GM12892 (cell line): Measurements from ENCODE around the gene CLK1.
"Not testable (repeated sequence)": the region's sequence is repeated elsewhere in the genome, so short reads cannot be mapped to it uniquely, and the experiment has no call there.

Experiments used
- DNase-seq: peaks from one replicate; pipeline ENCODE4 v3.0.0; 2011; ENCODE audit not compliant: insufficient read length
- FAIRE-seq: peaks from 2 replicates; lab custom pipeline; 2011; peaks lifted over from hg19 to GRCh38; lab: Jason Lieb, UNC
- POLR2A ChIP-seq: IDR thresholded peaks from 2 replicates; pipeline ENCODE4 v1.6.1; 2011; ENCODE audit warnings: low read depth, low read length, control low read depth
- POLR2AphosphoS5 ChIP-seq: IDR thresholded peaks from 2 replicates; pipeline ENCODE4 v1.6.1; 2011; ENCODE audit warnings: low read depth, low read length, control low read depth
- TAF1 ChIP-seq: IDR thresholded peaks from 2 replicates; pipeline ENCODE4 v1.6.1; 2011; ENCODE audit warnings: low read depth, mild to moderate bottlenecking, control low read depth, low read length, borderline replicate concordance

The CLK1 gene

DNA sequence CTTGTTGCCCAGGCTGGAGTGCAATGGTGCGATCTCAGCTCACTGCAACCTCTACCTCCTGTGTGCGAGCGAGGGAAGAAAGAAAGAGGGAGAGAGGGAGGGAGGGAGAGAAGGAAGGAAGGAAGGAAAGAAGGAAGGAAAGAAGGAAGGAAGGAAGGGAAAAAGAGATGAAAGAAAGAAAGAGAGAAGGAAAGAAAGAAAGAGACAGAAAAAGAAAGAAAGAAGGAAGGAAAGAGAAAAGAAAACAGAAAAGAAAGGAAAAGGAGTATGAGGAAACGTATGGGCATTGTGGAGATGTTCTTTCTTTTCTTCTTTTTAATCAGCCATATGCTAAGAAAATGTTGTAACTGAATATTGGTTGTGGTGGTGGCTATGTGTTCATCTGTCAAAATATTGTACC is 16.5 kb downstream of the CLK1 start:
- DNase-seq (no peak), FAIRE-seq (no peak)
- TF ChIP-seq TAF1 (no peak), POLR2AphosphoS5 (no peak), POLR2A (no peak)

DNA sequence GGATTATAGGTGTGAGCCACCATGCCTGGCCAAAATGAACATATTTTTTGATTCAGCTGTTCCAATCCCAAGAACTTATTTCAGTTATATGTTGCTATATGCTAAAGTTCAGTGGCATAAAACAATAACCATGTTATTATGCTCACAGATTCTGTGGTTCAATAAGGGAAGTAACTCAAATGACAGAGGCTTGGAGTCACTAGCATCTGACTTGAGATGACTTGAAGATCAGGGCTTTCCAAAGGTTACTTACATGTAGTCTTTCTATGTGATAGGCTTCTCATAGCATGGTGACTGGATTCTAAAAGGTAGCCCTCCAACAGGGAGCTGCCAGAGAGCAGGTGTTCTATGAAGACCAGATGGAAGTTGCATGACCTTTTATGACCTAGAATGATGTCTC is 17.2 kb downstream of the CLK1 start:
- DNase-seq (no peak), FAIRE-seq (no peak)
- no peak for TF ChIP-seq POLR2A
- no peak for TF ChIP-seq TAF1
- TF ChIP-seq POLR2AphosphoS5, result no peak

DNA sequence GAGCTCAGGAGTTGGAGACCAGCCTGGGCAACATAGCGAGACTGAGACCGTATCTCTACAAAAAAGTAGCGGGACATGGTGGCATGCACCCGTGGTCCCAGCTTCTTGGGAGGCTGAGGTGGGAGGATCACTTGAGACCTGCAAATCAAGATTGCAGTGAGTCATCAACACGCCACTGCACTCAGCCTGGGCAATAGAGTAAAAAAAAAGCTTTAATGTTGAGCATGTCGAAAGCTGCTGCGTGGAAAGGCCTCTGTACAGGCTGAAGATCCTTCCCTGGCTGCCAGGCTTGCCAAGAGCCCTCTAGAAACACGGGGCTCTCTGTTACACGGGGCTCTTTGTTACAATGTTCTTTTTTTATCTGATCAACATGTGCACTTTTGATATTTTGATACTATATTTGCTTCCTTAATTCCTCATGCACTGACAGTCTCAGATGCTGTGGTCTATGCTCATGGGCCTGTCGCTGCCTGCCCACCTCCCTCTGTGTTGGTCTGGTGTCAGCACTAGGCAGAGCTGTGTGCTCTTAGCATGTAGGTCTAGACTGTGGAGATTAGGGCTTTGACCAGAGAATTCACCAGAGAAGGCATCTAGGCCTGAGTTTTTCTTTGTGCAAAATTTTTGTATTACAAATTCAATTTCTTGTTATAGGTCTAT is 18.7 kb downstream of the CLK1 start:
- DNase-seq, result no peak
- TF ChIP-seq TAF1, result no peak
- no peak for TF ChIP-seq POLR2A
- TF ChIP-seq POLR2AphosphoS5, result no peak
- FAIRE-seq, result no peak

DNA sequence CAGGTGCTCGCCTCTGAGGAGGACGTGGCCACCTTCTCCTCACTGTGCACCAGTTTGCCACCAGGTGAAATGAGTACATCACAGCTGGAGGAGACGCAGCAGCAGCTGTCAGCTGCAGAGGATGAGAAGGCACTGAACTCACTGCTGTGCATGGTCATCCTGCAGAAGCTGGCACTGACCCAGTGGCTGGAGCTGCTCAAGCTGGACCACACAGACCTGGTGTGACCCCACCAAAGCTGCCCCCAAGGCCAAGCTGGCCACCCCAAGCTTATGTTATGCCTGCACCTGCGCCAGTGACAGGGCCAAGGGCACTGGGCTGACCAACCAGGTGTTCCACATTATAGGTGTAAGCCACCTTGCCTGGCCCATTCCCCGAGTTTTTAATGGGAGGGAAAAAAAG is 19.3 kb downstream of the CLK1 start:
- DNase-seq (no peak), FAIRE-seq (no peak)
- no peak for TF ChIP-seq POLR2AphosphoS5
- no peak for TF ChIP-seq TAF1
- no peak for TF ChIP-seq POLR2A

DNA sequence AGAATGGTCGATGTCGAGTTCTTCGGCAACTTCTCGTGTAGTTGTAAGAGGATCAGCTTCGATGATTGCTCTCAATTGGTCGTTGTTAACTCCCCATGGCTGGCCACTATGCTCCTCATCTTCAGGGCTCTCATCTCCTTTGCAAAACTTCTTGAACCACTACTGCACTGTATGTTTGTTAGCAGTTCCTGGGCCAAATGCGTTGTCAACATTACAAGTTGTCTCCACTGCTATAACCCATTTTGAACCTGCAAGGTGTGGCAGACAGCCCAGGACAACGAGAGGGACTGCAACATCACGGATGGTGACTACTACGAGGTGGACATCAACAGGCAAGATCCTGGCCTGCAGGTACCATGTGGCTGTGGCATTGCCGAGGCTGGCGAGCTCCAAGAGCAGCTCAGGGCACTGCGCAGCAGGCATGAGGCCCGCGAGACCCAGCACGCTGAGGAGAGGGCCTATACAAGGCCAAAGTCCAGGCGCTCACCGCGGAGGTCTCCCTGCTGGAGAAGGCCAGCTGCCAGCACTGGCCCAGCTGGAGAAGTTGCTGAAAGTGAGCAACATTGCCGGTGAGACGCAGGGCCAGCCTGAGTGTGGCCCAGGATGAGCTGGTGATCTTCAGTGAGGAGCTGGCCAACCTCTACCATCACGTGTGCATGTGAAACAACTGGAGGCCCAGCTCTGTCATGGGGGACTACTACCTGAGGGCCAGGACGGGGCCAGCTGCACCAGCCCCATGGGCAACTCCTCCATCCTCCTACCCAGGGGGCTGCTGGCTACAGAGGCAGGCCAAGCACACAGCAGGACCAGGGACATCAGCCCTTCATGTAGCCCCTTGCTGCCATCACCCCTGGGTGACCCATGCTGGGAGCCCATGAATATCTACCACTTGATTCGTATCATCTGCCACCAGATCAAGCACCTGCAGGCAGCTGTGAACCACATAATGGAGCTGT is 20.2 kb downstream of the CLK1 start:
- no peak for TF ChIP-seq POLR2A
- no peak for TF ChIP-seq TAF1
- TF ChIP-seq POLR2AphosphoS5, result no peak
- peak; percentile 80 for FAIRE-seq
- no peak for DNase-seq

DNA sequence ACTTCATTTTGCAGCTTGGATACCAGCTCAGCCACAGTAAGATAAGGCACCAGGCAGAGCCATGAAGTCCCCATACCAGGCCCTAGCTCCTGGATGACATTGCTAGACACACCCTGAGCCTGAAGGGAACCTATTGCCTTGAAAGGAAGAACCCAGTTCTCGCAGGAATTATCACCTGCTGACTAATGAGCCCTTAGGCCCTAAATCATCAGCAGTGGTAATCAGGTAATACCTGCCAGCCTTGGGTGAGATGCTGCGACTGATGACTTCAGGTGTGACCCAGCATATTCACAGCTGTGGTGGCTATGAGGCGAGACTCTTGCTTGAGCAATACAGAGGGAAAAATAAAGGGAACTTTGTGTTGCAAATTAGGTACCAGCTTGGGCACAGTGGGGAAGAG is 24.9 kb downstream of the CLK1 start:
- TF ChIP-seq POLR2A (no peak), POLR2AphosphoS5 (no peak), TAF1 (no peak)
- FAIRE-seq (no peak), DNase-seq (no peak)

DNA sequence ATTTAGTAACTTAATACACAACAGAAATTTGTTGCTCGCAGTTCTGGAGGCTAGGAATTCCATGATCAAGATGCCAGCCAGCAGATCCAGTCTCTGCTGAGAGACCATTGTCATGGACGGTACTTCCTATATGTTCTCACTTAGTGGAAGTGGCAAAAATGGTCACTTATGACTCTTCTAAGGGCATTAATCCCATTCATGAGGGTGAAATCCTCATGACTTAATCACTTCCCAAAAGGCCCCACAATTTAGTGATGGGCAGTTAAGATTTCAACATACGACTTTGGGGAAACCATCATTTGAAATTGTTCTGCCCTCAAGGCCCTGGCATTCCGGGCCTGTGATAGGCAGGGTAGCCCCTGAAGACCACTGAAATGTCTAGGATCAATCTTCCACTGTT is 29.8 kb downstream of the CLK1 start:
- FAIRE-seq, result no peak
- DNase-seq, result no peak
- no peak for TF ChIP-seq TAF1
- TF ChIP-seq POLR2AphosphoS5, result no peak
- TF ChIP-seq POLR2A, result no peak

DNA sequence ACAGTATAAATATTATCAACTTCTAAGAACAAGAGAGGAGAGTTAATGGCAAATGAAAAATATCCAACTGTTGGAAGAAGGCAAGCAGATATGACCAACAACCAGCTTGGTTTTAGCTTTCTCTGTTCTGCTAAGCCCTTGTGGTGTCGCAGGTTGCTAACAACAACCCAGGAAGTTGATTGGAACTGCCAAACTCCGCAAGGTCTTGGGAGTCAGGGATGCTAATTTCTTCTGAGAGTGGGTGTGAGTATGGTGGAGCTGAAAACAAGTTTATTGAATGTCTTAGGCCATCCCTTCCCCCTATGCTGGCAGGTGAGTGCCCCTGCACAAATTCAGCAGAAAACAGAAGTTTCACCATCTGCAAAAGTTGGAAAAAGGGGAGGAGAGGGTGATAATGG is 35.2 kb downstream of the CLK1 start:
- FAIRE-seq (no peak), DNase-seq (no peak)
- TF ChIP-seq TAF1, result no peak
- TF ChIP-seq POLR2AphosphoS5, result no peak
- peak; percentile 24; the same call in 1 of the 2 replicates for TF ChIP-seq POLR2A

DNA sequence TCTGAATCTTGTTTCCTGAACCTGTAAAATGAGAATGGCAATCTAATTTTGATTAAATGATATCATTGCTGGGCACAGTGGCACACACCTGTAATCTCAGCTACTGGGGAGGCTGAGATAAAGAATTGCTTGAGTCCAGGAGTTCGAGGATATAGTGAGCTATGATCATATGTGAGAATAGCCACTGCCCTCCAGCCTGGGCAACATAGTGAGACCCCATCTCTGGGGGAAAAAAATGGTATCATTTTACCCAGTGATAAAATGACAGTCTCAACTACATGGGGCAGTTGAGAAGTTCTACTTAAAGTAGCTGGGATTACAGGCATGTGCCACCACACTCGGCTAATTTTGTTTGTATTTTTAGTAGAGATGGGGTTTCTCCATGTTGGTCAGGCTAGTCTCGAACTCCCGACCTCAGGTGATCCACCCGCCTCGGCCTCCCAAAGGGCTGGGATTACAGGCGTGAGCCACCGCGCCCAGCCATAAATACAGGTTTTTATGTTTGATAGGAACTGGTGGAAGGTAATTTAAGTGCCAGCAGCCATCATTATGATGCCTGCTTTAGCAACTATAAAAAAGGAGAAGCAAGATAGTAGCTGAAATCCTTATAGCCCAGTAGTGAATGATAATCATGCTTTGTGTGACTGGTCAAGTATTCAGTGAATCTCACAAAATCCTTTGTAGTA is 35.7 kb downstream of the CLK1 start:
- TF ChIP-seq TAF1 (no peak), POLR2A (no peak; the same call in 1 of the 2 replicates), POLR2AphosphoS5 (0 out of 2 replicates have a peak, but pooled peaks have one; percentile 26)
- FAIRE-seq (no peak), DNase-seq (no peak)

DNA sequence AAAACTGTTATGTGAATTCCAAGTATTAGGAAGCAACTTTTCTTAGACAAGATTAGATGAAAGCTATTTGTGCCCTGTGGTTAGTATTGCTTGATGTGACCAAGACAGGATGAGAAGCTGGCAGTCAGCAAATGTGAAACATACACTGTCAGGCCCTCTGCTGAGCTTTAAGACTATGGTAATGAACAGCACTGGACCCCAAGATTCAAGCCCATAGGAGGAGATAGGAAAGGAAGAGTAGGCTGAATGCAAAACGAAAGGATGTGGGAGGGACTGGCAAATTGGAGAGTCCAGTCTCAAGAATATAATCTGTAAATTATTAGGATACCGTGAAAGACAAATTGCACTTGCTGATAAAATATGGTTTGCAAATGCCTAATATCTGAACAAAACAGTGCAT is 36.4 kb downstream of the CLK1 start:
- FAIRE-seq (no peak), DNase-seq (no peak)
- no peak for TF ChIP-seq TAF1
- no peak; the same call in 1 of the 2 replicates for TF ChIP-seq POLR2AphosphoS5
- no peak; the same call in 1 of the 2 replicates for TF ChIP-seq POLR2A

DNA sequence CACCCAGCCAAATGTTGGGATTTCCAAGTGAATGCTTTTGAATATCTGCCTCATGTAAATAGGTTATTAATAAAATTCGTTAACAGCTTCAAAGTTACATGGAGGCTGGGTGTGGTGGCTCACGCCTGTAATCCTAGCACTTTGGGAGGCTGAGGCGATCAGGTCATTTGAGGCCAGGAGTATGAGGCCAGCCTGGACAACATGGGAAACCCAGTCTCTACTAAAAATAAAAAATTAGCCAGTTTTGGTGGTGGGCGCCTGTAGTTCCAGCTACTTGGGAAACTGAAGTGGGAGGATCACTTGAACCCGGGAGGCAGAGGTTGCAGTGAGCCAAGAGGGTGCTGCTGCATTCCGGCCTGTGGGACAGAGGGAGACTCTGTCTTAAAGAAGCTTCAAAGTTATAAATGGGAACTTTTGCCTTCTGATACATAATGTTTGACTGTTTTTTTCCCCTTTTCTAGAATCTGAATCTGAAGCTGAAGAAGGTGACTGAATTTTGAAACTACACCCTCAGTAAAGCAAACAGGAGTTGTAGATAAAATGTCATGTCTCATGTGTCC is 42.7 kb downstream of the CLK1 start:
- FAIRE-seq, result no peak
- no peak for TF ChIP-seq POLR2AphosphoS5
- no peak for TF ChIP-seq TAF1

DNA sequence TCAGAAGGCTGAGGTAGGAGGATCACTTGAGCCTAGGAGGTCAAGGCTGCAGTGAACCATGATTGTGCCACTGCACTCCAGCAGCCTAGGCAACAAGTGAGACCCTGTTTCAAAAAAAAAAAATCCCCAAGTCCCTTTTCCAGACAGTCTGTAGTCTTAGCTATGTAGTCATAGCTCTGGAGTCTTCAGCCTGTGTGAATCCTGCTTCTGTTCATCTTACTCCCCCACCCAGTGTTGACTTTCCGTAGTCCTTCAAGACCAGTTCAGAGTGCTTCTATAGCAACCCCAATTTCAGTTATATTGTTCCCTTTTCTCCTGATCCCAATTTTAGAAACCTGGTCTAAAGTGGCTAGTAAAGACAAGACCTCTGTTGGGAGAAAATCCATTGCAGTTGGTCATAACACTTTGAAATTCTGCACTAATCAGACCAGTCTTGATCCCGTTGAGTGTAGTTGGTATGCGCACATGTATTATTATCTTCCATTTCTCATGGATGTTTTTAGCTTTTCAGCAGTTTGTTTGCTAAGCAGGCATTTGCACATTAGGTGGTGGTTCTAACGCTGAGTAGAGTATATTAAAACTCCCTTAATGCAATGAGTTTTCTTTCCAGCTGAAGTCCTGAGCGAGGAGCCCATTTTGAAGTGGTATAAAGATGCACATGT is 43.8 kb downstream of the CLK1 start:
- FAIRE-seq (no peak), DNase-seq (no peak)
- TF ChIP-seq POLR2A, result no peak
- TF ChIP-seq TAF1, result no peak
- 0 out of 2 replicates have a peak, but pooled peaks have one; percentile 46 for TF ChIP-seq POLR2AphosphoS5

More for the DNA sequence above, 42.7 kb downstream of the CLK1 start:
- no peak for DNase-seq

DNA sequence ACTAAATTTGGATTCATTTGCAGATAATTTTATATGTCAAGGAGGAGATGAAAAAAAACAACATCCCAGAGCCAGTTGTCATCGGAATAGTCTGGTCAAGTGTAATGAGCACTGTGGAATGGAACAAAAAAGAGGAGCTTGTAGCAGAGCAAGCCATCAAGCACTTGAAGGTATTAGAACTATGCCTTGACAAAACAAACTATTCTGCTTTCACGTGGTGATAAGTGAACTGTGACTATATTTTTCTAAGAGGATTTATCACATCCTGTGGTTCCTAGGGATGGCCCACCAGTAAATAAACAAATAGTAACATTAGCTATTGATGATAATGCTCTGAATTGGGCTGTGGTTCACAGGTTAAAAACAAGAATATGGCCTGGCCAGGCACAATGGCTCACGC is 45.7 kb downstream of the CLK1 start:
- not testable (repeated sequence) for DNase-seq, FAIRE-seq
